ENCODE measurements around the gene PRKAR1A.

PRKAR1A gene

DNA sequence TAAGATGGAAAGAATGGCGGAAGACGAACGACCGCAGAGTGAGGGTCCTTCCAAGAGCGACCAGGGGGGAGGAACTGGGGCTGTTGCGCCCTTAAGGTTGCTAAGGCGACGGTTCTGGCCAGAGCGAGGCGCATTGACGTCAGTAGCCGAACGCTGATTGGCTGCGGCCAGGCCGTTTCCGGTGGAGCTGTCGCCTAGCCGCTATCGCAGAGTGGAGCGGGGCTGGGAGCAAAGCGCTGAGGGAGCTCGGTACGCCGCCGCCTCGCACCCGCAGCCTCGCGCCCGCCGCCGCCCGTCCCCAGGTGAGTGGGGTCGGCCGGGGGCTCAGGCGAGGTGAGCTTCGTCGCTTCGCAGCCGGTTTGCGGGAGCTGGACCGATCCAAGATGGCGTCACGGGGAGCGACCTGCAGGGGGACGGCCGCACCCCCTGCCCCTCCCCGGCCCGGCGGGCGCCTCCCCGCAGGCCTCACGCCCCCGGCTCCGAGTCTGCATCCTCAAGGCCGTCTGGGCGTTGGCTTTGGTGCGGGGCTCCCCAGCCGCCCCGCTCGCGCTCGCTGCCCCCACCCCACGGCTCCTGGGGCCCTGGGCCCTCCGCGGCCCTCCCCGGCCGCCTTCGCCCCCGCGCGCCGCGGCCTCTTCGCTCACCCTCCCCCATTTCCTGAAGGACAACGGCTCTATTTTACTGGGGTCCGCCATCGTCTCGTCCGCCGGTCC, at the start of gene PRKAR1A:
Gene PRKAR1A (plus strand): TSS at position 184 of the 713 bp plus-strand sequence. CDS start 2,970 bp downstream, outside the sequence.
- TF ChIP-seq GATA3 (IDR thresholded peaks at IDR 0.05; ENCODE audit: low read depth, low read length) (no peak), GATA2 (IDR thresholded peaks at IDR 0.05; ENCODE audit: low read depth, low read length) (no peak)

GRCh38 chr17:68463211-68464019, 48.8 kb upstream of the PRKAR1A start:
- no peak for TF ChIP-seq GATA2 (IDR thresholded peaks at IDR 0.05; ENCODE audit: low read depth, low read length)
- no peak for TF ChIP-seq GATA3 (IDR thresholded peaks at IDR 0.05; ENCODE audit: low read depth, low read length)

DNA sequence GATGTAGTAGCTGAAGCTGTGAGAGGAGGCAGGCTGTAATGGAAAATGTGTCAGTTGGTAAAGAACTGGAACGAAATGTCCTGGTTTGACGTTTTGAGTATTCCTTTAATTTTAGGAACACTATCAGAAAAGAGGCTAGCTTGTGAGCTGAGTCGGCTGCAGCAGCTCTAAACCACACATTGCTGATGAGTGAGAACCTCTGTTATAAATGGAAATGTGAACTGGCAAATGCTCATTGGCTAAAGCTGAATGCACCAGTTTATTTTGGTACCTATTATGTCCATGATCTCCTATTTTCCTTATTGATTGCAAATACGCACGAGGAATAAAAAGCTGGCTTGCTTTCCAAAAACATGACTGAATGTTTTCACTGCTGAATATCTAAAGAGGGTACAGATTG, 43.9 kb upstream of the PRKAR1A start:
- TF ChIP-seq GATA3 (IDR thresholded peaks at IDR 0.05; ENCODE audit: low read depth, low read length) (no peak), GATA2 (IDR thresholded peaks at IDR 0.05; ENCODE audit: low read depth, low read length) (no peak)

DNA sequence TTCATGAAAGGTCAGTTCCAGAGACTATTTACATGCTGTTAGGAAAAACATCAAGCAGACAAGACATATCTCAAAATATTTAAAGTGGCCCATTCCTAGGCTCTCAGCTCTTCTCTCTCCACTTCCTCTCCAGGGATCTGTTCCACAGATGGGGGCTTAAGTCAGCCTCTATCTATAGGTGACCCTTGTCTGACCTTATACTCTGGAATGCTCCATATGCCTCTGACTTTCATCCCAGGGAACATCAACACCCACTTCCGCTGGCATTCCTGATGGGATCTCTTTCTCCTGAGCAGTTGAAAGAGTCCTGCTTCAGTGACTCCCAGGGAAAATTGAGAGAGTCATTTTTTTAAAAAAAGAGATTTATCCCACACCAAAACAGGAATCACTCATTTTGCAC, 43.4 kb upstream of the PRKAR1A start:
- no peak for TF ChIP-seq GATA3 (IDR thresholded peaks at IDR 0.05; ENCODE audit: low read depth, low read length)
- TF ChIP-seq GATA2 (IDR thresholded peaks at IDR 0.05; ENCODE audit: low read depth, low read length), result no peak

DNA sequence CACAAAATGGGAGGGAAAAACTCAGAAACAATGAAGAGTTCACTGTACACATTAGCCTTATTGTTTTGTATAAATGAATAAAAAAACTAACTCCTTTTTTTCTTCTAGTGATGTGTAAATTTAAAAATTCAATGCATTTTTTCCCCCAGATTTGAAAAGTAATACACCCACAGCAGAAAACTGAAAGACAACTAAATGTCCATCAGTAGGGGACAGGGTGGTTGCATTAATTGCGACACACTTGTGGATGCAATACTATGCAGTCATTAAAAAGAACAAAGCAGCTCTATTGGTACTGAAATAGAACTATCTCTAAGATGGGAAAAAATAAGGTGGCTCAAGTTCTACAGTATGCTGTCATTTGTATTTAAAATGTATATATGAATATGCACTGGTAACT, 41.3 kb upstream of the PRKAR1A start:
- TF ChIP-seq GATA2 (IDR thresholded peaks at IDR 0.05; ENCODE audit: low read depth, low read length) (no peak), GATA3 (IDR thresholded peaks at IDR 0.05; ENCODE audit: low read depth, low read length) (no peak)

DNA sequence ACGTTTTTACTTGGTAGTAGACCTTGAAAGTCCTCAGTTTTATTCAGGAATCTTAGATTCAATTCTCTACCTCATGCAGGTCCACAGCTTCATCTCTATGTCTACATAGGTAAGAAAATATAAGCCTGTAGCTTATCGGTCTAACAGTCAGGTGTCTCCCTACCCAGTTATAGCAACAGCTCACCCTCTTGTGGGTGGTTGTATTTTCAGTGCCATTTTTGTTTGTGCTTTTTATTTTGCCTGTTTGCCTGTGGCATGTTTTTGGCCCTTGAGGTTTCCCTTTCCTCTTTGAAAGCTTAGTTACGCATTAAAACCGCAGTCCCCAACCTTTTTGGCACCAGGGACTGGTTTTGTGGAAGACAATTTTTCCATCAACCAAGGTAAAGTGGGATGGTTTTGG, 31.3 kb upstream of the PRKAR1A start:
- TF ChIP-seq GATA2 (IDR thresholded peaks at IDR 0.05; ENCODE audit: low read depth, low read length) (no peak), GATA3 (IDR thresholded peaks at IDR 0.05; ENCODE audit: low read depth, low read length) (no peak)

- TF ChIP-seq GATA3 (IDR thresholded peaks at IDR 0.05; ENCODE audit: low read depth, low read length) (no peak), GATA2 (IDR thresholded peaks at IDR 0.05; ENCODE audit: low read depth, low read length) (no peak)
These were observed 29.6 kb upstream of the PRKAR1A start for GRCh38 chr17:68482576-68483041.

GRCh38 chr17:68484458-68484857, 27.8 kb upstream of the PRKAR1A start:
- TF ChIP-seq GATA3 (IDR thresholded peaks at IDR 0.05; ENCODE audit: low read depth, low read length), result no peak
- no peak for TF ChIP-seq GATA2 (IDR thresholded peaks at IDR 0.05; ENCODE audit: low read depth, low read length)

DNA sequence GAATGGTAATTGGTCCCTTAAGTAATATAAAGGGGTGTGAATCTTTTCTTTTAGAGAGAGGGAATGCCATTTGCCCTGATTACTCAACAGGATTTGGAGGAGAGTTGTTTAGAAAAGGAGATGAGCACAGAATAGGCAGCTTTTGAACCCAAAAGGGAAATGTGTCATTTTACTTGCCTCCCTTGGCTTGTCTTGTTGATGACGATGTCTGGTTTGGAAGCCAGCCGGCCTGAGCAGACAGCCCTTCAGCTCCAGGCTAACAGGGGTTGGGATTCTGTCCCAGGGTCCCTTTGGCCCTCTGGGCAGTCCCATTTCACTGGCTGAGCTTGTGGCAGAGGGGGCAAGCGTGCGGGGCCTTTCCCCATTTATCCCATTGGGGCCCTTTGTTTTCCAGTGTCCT, 22.3 kb upstream of the PRKAR1A start:
- TF ChIP-seq GATA3 (IDR thresholded peaks at IDR 0.05; ENCODE audit: low read depth, low read length) (no peak), GATA2 (IDR thresholded peaks at IDR 0.05; ENCODE audit: low read depth, low read length) (no peak)

GRCh38 chr17:68491381-68492231, 20.6 kb upstream of the PRKAR1A start:
- TF ChIP-seq GATA2 (IDR thresholded peaks at IDR 0.05; ENCODE audit: low read depth, low read length), result no peak

GRCh38 chr17:68495081-68495480, 17.1 kb upstream of the PRKAR1A start:
- TF ChIP-seq GATA3 (IDR thresholded peaks at IDR 0.05; ENCODE audit: low read depth, low read length), result no peak
- TF ChIP-seq GATA2 (IDR thresholded peaks at IDR 0.05; ENCODE audit: low read depth, low read length), result no peak

GRCh38 chr17:68497885-68498319, 14.3 kb upstream of the PRKAR1A start:
- TF ChIP-seq GATA3 (IDR thresholded peaks at IDR 0.05; ENCODE audit: low read depth, low read length) (no peak), GATA2 (IDR thresholded peaks at IDR 0.05; ENCODE audit: low read depth, low read length) (no peak)

DNA sequence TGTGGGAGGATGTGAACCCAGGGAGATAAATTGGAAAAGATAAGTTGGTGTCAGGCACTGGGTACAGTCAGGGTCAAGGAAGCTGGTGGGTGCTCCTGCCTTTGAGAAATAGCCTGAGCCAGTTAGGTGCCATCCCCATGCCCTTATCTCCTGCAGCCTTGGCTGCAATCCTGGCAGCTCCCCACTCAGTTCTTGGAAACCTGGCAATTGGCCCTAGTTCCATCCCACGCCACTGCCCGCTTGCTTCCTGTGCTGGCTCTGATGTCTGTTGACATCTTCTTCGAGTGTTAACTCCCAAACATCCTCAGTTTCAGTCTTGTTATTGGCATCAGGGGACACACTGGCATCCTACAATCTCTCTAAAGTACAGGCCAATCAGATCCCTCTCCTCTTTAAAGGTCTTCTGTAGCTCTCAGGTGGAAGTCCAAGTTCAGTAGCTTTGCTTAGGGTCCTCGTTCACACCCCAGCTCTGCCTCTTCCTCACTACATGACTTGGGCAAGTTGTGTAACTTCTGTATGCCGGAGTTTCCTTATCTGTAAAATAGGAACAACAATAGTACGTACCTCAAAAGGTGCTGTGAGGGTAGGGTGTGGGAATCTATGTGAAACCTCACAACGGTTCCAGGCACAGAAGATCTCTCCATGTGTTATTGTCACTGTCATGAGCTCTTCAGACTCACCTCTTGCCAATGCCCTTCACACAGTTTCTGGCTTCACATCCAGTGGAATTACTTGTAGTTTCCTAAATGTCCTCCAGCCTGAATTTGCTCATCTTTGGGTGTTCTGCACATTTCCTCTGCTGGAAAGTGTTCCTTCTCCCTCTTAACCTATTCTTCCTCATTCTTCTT, 13.5 kb upstream of the PRKAR1A start:
- TF ChIP-seq GATA3 (IDR thresholded peaks at IDR 0.05; ENCODE audit: low read depth, low read length), result no peak
- TF ChIP-seq GATA2 (IDR thresholded peaks at IDR 0.05; ENCODE audit: low read depth, low read length), result no peak
